Chondrocyte (in vitro differentiated cells): ENCODE results near the gene CTSL. TPM values are rescaled to one million over a fixed set of nuclear protein-coding genes. Genes with fewer than 3 reads are reported as not detected.

Experiments used
- DNase-seq: peaks from one replicate; pipeline ENCODE4 v3.0.0; 2021; ENCODE audit warnings: mixed read lengths, low spot score
- H3K27ac Mint-ChIP-seq: one replicate; pipeline ENCODE4 v1.8.0; 2021; ENCODE audit warnings: mild to moderate bottlenecking, moderate library complexity, mixed read lengths; ENCODE audit not compliant: unreplicated experiment
- H3K27me3 Mint-ChIP-seq: 2 replicates; pipeline ENCODE4 v1.8.0; 2021; ENCODE audit warnings: low read depth, mixed read lengths
- H3K36me3 Mint-ChIP-seq: 2 replicates; pipeline ENCODE4 v1.8.0; 2021; ENCODE audit warnings: low read depth, mixed read lengths
- H3K4me1 Mint-ChIP-seq: 2 replicates; pipeline ENCODE4 v1.8.0; 2021; ENCODE audit warnings: low read depth, mild to moderate bottlenecking, mixed read lengths
- H3K4me3 Mint-ChIP-seq: one replicate; pipeline ENCODE4 v1.8.0; 2021; ENCODE audit warnings: mild to moderate bottlenecking, moderate library complexity, mixed read lengths; ENCODE audit not compliant: unreplicated experiment
- H3K9me3 Mint-ChIP-seq: 2 replicates; pipeline ENCODE4 v1.8.0; 2021; ENCODE audit warnings: low read depth, mixed read lengths
- CTCF ChIP-seq: fragments of 200-600 bp; sonication (generic); IDR thresholded peaks from 2 replicates; pipeline ENCODE4 v1.5.0; 2021; ENCODE audit warnings: antibody characterized with exemption, mild to moderate bottlenecking, moderate library complexity
- total RNA-seq: library from RNA; stranded (reverse); gene quantifications from 3 replicates; pipeline ENCODE4 v1.2.1, GENCODE V29; 2021

Gene CTSL
- total RNA-seq, 1 donor from 2014 or later, result 77.7 TPM

DNA sequence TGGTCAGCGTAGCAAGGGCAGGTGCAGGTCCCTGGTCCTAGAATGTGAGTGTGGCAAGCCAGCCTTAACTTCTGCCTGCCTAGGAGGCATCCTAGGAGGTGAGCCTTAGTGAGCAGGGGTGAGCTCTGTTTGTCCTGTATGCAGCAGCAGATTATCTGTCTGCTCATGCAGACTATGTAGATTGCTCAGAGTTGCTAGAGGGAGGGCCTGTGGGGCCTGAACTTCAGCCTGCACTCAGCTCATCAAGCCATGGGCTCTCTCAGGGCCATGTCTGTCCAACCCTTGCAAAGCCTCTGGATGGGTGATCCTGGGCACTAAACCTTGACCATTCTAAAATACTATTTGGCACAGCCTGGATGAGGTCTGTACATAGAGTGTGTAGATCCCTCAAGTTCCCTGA is 8.5 kb upstream of the CTSL start:
- no peak overlapping the region for H3K27ac Mint-ChIP-seq
- H3K27me3 Mint-ChIP-seq, result peaks cover 3% of the 10 kb centered on the region
- no peak for TF ChIP-seq CTCF
- DNase-seq, result no peak
- H3K36me3 Mint-ChIP-seq, result no peaks in the 10 kb centered on the region
- H3K9me3 Mint-ChIP-seq, result no peaks in the 10 kb centered on the region
- no peak overlapping the region for H3K4me3 Mint-ChIP-seq
- H3K4me1 Mint-ChIP-seq, result peaks cover 39% of the 10 kb centered on the region

- H3K4me1 Mint-ChIP-seq, result peaks cover 31% of the 10 kb centered on the region
- H3K27ac Mint-ChIP-seq, result no peak overlapping the region
- DNase-seq, result no peak
- H3K4me3 Mint-ChIP-seq, result no peak overlapping the region
- no peaks in the 10 kb centered on the region for H3K36me3 Mint-ChIP-seq
- peaks cover 3% of the 10 kb centered on the region for H3K27me3 Mint-ChIP-seq
- no peaks in the 10 kb centered on the region for H3K9me3 Mint-ChIP-seq
- no peak for TF ChIP-seq CTCF
These were observed 7.7 kb upstream of the CTSL start for GRCh38 chr9:87718231-87718630.

- no peak overlapping the region for H3K4me3 Mint-ChIP-seq
These were observed 6.9 kb upstream of the CTSL start for GRCh38 chr9:87718852-87719612.

DNA sequence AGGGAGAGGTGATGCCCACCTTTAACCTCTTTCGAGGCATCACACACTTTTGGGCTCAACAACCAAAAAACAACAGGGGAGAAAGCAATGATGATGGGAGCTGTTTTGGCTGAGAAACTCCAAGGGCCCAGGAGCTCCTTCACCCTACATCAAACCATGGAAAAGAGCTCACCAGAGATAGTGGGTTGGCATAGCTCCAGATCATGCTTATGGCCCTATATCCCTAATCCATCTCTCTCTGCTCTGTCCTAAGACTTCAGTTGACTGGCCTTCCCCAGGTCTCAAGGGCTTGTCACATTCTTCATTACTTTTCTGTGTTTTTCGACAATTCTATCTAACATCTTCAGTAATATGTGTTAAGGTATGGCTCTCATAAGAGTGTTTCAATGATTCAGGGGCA is 5.7 kb upstream of the CTSL start:
- H3K4me1 Mint-ChIP-seq, result peaks cover 13% of the 10 kb centered on the region
- no peak for TF ChIP-seq CTCF
- no peak overlapping the region for H3K4me3 Mint-ChIP-seq
- H3K27ac Mint-ChIP-seq, result no peak overlapping the region
- no peaks in the 10 kb centered on the region for H3K9me3 Mint-ChIP-seq
- peaks cover 3% of the 10 kb centered on the region for H3K27me3 Mint-ChIP-seq
- DNase-seq, result no peak
- no peaks in the 10 kb centered on the region for H3K36me3 Mint-ChIP-seq

More at GRCh38 chr9:87718852-87719612, 6.9 kb upstream of the CTSL start:
- peaks cover 23% of the 10 kb centered on the region for H3K4me1 Mint-ChIP-seq
- H3K27ac Mint-ChIP-seq, result no peak overlapping the region
- DNase-seq, result no peak
- no peaks in the 10 kb centered on the region for H3K36me3 Mint-ChIP-seq
- H3K27me3 Mint-ChIP-seq, result peaks cover 3% of the 10 kb centered on the region
- no peak for TF ChIP-seq CTCF
- H3K9me3 Mint-ChIP-seq, result no peaks in the 10 kb centered on the region

- H3K9me3 Mint-ChIP-seq, result no peaks in the 10 kb centered on the region
- H3K4me3 Mint-ChIP-seq, result no peak overlapping the region
- TF ChIP-seq CTCF, result no peak
- H3K36me3 Mint-ChIP-seq, result peaks cover 1% of the 10 kb centered on the region
- H3K27ac Mint-ChIP-seq, result no peak overlapping the region
- H3K27me3 Mint-ChIP-seq, result peaks cover 3% of the 10 kb centered on the region
- peaks cover 19% of the 10 kb centered on the region for H3K4me1 Mint-ChIP-seq
- no peak for DNase-seq
These were observed 3.4 kb upstream of the CTSL start for GRCh38 chr9:87722393-87723088.
